Measurements from ENCODE around the gene CLDN17. TPM values are rescaled to one million over a fixed set of nuclear protein-coding genes. Genes with fewer than 3 reads are reported as not detected.

Gene CLDN17, protein sequence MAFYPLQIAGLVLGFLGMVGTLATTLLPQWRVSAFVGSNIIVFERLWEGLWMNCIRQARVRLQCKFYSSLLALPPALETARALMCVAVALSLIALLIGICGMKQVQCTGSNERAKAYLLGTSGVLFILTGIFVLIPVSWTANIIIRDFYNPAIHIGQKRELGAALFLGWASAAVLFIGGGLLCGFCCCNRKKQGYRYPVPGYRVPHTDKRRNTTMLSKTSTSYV
- not detected for total RNA-seq

DNA sequence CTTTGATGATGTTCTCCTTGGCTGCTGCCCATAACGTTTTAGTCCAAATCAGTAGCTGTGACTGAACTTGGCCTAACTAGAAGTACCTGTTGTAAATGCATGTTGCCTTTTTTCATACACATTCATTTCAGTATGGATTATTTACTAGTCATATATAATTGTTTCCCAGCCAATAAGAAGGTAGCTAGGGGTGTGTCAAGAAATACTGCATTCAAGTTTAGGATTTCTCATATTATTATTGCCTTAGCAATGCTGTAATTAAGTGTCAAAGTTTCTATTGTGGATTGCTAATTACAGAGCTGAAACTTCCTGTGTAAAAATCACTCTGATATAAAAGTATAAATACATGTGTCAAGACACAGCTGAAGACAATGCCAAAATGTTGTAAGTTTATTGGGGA is at the start of gene CLDN17:
CLDN17 (minus strand) TSS at position 101 of the 400 bp plus-strand sequence. CDS start 188 bp downstream, outside the sequence.
- ATAC-seq (no peak), DNase-seq (no peak)
- 39 to 53% methylated on average over 1 of the region's 1 CpG for WGBS, 2 donors
- no peak within 1 kb of the TSS for H3K27ac ChIP-seq
- H3K36me3 ChIP-seq (replicated peaks in 1 of 2; ENCODE audit: insufficient read depth in 1 of 2, low read depth in 2 of 2): no peaks in the 10 kb centered on the region
- H3K27me3 ChIP-seq: no peaks in the 10 kb centered on the region
- H3K4me1 ChIP-seq: no peaks in the 10 kb centered on the region
- no peak for TF ChIP-seq POLR2A (IDR thresholded peaks at IDR 0.05)
- TF ChIP-seq CTCF (IDR thresholded peaks at IDR 0.05): no peak
- no peaks in the 10 kb centered on the region for H3K9me3 ChIP-seq
- intact Hi-C loops (cut with DNase I): no loop called here
- no peak within 1 kb of the TSS for H3K4me3 ChIP-seq

DNA sequence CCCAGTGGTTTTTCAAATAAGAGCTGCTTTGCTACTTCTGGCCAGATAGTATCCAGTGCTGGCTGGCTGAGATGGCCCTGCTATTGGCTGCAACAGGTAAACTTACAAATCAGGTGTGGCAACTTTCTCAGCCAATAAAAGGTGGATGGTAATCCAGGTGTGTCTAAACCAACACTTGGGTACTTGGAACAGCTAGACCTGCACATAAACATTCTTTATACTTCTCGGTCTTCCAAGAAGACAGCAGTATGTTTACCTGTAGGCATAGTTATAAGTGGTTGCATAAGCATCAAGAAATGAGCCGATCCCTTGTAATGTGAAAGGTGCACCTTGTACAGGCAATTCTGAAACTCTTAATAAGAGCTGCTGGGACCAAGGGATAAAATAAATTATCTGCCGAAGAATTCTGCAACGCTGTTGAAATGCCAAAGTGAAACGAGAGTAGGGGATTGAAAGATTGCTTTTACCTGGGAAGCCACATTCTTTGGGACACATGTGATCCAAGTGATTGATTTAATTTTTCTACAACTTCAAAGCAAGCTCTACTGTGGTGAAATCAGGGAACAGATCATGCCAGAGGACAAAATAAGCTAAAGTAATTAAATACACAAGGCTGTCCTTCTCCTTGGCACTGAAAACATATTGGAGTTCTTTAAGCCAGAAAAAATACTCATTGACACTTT is 49.6 kb upstream of the CLDN17 start, which contains the start of gene CLDN8:
CLDN8 (minus strand) TSS at position 57 of the 683 bp plus-strand sequence. CDS start 172 bp downstream, outside the sequence.
- Histone ChIP-seq H3K27ac (peak within 1 kb of the TSS in 2 of 4 donors; percentile 10 to 11), H3K9me3 (no peaks in the 10 kb centered on the region), H3K36me3 (replicated peaks in 1 of 2; ENCODE audit: insufficient read depth in 1 of 2, low read depth in 2 of 2) (no peaks in the 10 kb centered on the region), H3K4me1 (peaks cover 6% of the 10 kb centered on the region), H3K27me3 (no peaks in the 10 kb centered on the region), H3K4me3 (no peak within 1 kb of the TSS)
- intact Hi-C loops (cut with DNase I): no loop called here
- TF ChIP-seq POLR2A (IDR thresholded peaks at IDR 0.05): no peak
- TF ChIP-seq CTCF (IDR thresholded peaks at IDR 0.05): no peak
- DNase-seq (peak; percentile 25 to 63 (median 45)), ATAC-seq (peak; percentile 84)
- WGBS, 2 donors: 23 to 41% methylated on average over 5 of the region's 5 CpGs

DNA sequence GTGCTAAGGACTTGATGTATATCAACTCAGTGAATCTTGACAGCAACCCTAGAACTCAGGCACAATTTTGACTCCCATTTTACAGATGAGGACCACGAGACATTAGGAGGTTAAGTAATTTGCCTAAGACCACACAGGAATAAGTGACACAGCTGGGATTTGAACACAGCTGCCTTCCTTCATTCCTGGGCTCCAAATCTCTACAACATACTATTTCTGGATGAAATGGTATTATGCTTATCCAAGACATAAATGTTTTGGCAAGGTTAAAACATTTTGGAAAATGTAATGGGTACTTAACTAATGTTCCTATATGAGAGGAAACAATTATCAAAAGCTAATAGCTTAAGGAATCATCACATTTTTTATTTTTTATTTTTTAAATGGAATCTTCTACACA is 44.5 kb upstream of the CLDN17 start:
- no peak for DNase-seq
- ATAC-seq: no peak
- no peaks in the 10 kb centered on the region for H3K9me3 ChIP-seq
- WGBS, 2 donors: 36 to 38% methylated on average over 1 of the region's 1 CpG
- intact Hi-C loops (cut with DNase I): no loop called here
- TF ChIP-seq CTCF (IDR thresholded peaks at IDR 0.05) (no peak), POLR2A (IDR thresholded peaks at IDR 0.05) (no peak)
- no peaks in the 10 kb centered on the region for H3K36me3 ChIP-seq (replicated peaks in 1 of 2; ENCODE audit: insufficient read depth in 1 of 2, low read depth in 2 of 2)
- no peak overlapping the region for H3K27ac ChIP-seq
- H3K4me1 ChIP-seq: peaks cover 6% of the 10 kb centered on the region
- H3K4me3 ChIP-seq: no peak overlapping the region
- no peaks in the 10 kb centered on the region for H3K27me3 ChIP-seq

GRCh38 chr21:30209601-30210000 is 43.0 kb upstream of the CLDN17 start:
- Histone ChIP-seq H3K4me3 (no peak overlapping the region), H3K27ac (no peak overlapping the region), H3K9me3 (no peaks in the 10 kb centered on the region), H3K36me3 (replicated peaks in 1 of 2; ENCODE audit: insufficient read depth in 1 of 2, low read depth in 2 of 2) (no peaks in the 10 kb centered on the region), H3K4me1 (no peaks in the 10 kb centered on the region), H3K27me3 (no peaks in the 10 kb centered on the region)
- TF ChIP-seq CTCF (IDR thresholded peaks at IDR 0.05) (no peak), POLR2A (IDR thresholded peaks at IDR 0.05) (no peak)
- intact Hi-C loops (cut with DNase I): no loop called here
- no peak for DNase-seq
- no peak for ATAC-seq
- WGBS, 2 donors: 58 to 59% methylated on average over 5 of the region's 5 CpGs
